GM18858 (cell line): ENCODE data around the gene RHOBTB1.
"Not testable (repeated sequence)": the region's sequence is repeated elsewhere in the genome, so short reads cannot be mapped to it uniquely, and the experiment has no call there.

ENCODE experiments used
- ATAC-seq: cut with Tn5 transposase; IDR thresholded peaks from one replicate; pipeline ENCODE4 v1.9.1; 2021; ENCODE audit not compliant: unreplicated experiment

The RHOBTB1 gene

GRCh38 chr10:60944058-60944909 lies at the start of gene RHOBTB1:
Gene RHOBTB1 (minus strand): TSS chr10:60944185. CDS start chr10:60911542, 32,643 bp downstream.
- peak; percentile 47 for ATAC-seq

- no peak for ATAC-seq
Observed at GRCh38 chr10:60992636-60993035, 48.7 kb upstream of the RHOBTB1 start.

GRCh38 chr10:60990663-60991062 lies 46.7 kb upstream of the RHOBTB1 start:
- ATAC-seq, result no peak

GRCh38 chr10:60989400-60989876 lies 45.5 kb upstream of the RHOBTB1 start:
- ATAC-seq, result peak; percentile 82

GRCh38 chr10:60986791-60987190 lies 42.8 kb upstream of the RHOBTB1 start:
- ATAC-seq, result no peak

- no peak for ATAC-seq
Observed at GRCh38 chr10:60985951-60986350, 42.0 kb upstream of the RHOBTB1 start.

GRCh38 chr10:60980997-60981396 lies 37.0 kb upstream of the RHOBTB1 start:
- no peak for ATAC-seq

GRCh38 chr10:60979667-60980104 lies 35.7 kb upstream of the RHOBTB1 start:
- no peak for ATAC-seq

GRCh38 chr10:60978287-60979115 lies 34.5 kb upstream of the RHOBTB1 start:
- ATAC-seq, result no peak

- ATAC-seq, result no peak
Observed at GRCh38 chr10:60977161-60978122, 33.5 kb upstream of the RHOBTB1 start.

GRCh38 chr10:60976687-60977086 lies 32.7 kb upstream of the RHOBTB1 start:
- ATAC-seq, result no peak

- ATAC-seq, result no peak
Observed at GRCh38 chr10:60975716-60976115, 31.7 kb upstream of the RHOBTB1 start.

GRCh38 chr10:60974463-60975149 lies 30.6 kb upstream of the RHOBTB1 start:
- ATAC-seq, result no peak

GRCh38 chr10:60973086-60973485 lies 29.1 kb upstream of the RHOBTB1 start:
- no peak for ATAC-seq

GRCh38 chr10:60972181-60972580 lies 28.2 kb upstream of the RHOBTB1 start:
- not testable (repeated sequence) for ATAC-seq

GRCh38 chr10:60970526-60970925 lies 26.5 kb upstream of the RHOBTB1 start:
- no peak for ATAC-seq

- no peak for ATAC-seq
Observed at GRCh38 chr10:60968504-60968903, 24.5 kb upstream of the RHOBTB1 start.

- no peak for ATAC-seq
Observed at GRCh38 chr10:60967854-60968484, 24.0 kb upstream of the RHOBTB1 start.

GRCh38 chr10:60967260-60967659 lies 23.3 kb upstream of the RHOBTB1 start:
- no peak for ATAC-seq
